GM19455 (cell line): ENCODE results near the gene CLDN2.
"Not testable (repeated sequence)": the region's sequence is repeated elsewhere in the genome, so short reads cannot be mapped to it uniquely, and the experiment has no call there.

Experiments
- ATAC-seq: cut with Tn5 transposase; IDR thresholded peaks from one replicate; pipeline ENCODE4 v1.9.1; 2021; ENCODE audit not compliant: unreplicated experiment

CLDN2 gene

GRCh38 chrX:106955004-106955772 lies 35.0 kb downstream of the CLDN2 start:
- no peak for ATAC-seq

DNA sequence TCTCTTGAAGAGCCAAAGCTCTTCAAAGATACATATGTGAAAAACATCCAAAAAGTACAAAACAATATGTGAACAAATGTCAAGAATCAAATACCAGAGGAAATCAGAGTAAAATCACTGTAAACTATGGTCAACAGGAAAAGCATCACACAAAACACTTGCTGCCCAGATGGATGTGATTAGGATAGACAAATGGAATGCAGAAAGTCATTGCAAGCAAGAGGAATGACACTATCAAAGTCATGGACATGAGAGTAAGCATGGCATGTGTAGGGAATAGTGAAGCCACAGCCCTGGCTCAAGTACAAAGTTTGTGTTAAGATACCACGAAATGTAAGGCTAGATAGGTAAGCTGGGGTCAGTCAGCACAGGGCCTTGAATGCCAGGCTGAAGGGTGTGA lies 37.7 kb downstream of the CLDN2 start:
- no peak for ATAC-seq

DNA sequence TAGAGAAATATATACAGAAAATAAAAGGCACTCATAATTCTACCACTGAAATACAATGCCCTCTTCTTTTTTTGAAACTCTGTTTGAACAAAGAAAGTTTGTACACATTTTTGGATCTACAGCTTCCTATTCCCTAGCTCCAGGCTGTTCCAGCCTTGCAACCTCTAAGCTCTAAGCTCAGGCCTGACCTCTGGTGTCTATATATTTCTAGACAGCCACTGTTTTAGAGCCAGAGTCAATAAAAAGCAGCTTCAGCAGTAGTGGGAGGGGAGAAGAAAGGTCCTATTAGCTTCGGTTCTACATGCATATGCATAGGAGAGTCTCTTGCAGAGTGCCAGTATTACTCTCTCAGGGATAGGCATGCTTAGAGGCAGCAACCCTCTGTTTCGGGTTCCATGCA lies 39.7 kb downstream of the CLDN2 start:
- no peak for ATAC-seq

- no peak for ATAC-seq
These were observed 42.9 kb downstream of the CLDN2 start for GRCh38 chrX:106963111-106963510.

DNA sequence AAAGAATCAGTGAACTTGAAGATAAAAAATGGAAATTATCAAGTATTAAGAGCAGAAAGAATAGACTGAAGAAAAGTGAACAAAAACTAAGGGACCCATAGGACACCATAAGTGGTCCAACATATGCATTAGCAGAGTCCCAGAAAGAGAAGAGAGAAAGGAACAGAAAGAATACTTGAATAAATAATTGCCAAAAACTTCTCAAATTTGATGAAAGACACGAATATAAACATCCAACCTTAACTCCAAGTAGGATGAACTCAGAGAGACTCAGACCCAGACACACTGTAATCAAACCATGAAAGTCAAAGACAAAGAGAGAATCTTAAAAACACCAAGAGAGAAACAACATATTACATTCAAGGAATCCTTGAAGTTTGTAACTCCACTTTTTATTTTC lies 44.1 kb downstream of the CLDN2 start:
- ATAC-seq, result no peak

GRCh38 chrX:106966547-106966946 lies 46.3 kb downstream of the CLDN2 start:
- not testable (repeated sequence) for ATAC-seq

DNA sequence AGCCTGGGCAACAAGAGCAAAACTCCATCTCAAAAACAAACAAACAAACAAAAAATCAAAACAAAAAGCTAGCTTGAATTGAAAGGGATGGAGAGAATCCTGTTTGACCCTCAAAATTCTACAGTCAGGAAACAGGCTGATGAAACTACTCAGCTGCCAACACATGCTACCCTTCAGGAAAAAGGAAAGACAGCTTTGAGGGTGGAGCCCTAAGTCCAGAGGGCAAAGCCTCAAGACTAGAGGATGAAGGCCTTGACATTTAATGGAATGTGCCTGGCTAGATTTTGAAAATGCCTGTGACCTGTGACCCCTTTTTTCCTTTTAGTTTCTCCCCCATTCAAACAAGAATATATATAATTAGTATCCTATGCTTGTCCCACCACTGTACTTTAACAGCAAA lies 52.7 kb downstream of the CLDN2 start:
- no peak for ATAC-seq

DNA sequence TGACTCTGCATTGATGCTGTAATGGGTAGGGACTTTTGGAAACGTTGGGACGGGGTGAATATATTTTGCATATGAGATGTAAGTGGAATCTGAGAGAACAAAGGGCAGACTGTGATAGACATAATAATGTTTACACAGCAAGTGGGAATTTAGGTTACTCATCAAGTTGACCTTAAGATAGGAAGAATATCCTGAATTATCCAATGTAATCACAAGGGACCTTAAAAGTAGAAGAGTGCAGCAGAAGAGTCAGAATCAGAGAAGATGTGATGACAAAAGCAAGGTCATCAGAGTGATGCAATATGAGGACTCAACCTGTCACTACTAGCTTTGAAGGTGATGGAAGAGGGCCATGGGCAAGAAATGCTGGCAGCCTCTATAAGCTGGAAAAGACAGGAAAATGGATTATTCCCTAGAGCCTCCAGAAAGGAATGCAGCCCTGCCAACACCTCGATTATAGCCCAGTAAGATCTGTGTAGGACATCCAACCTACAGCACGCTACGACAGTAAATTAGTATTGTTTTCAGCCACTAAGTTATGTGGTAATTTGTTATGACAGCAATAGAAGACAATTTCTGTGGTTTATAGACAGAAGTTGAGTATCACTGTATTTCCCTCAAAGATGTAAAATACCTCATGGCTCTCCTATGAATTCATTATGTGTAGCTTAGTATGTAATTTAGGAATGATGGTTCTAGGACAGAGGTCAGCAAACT lies 53.4 kb downstream of the CLDN2 start:
- no peak for ATAC-seq

DNA sequence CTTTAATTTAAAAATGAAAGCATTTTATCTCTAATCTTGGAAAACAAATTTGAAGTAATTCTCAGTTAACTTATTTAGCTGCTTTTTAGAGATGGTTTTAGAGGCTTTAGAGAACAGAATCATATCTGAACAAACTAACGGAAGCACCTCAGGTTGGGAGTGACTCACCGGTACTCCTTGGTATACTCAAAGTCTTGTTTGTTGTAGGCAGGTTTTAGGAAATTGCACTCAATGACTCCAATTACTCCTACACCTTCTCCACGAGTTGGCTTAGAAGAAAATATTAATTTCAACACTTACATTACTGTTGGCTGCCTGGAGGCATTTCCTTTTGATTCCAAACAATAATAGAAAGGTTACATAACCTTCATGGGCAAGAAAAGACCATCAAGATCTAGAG lies 56.2 kb downstream of the CLDN2 start:
- ATAC-seq, result no peak
